ENCODE data around the gene C16orf89.

C16orf89 gene

DNA sequence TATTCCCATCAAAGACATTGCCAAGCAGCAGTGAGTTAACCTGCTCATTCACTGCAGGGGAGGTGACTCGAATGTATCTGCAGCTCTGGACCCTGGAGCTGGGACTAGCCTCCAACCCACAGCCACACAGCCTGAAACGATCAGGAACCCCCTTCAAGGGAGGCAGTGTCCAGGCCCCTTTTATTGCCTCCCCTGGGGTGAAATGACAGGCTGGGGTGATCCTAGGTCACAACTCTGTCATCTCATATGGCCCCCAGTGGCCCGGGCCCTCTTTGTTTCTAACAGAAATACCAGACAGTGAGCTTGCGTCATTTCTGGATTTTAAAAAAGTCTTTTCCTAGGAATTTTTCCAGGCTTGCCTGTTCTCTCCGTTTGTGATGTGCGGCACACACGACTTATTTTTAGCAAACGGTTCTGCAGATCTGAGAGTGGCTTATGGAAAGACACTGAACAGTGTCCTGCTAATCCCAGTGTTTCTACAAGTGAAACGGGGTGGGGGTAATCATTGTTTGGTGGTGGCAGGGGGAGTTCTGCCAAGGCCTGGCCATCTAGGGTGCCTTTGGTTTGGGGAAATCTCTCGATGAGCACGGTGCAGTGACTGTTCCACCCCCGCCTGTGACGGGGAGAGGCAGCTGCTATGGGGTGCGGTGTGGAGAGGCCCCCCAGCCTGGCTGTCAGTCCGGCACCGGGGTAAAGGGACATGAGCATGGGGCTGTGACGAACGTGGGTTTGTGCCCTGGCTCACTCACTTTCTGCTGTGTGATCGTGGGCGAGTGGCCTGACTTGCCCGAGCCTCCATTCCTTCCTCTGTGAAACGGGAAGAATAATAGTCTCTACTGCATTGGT lies 59.2 kb downstream of the C16orf89 start:
- no peaks in the 10 kb centered on the region for H3K36me3 ChIP-seq (ENCODE audit: control insufficient read depth, insufficient read depth, low read length)
- TF ChIP-seq, protein P1, sequence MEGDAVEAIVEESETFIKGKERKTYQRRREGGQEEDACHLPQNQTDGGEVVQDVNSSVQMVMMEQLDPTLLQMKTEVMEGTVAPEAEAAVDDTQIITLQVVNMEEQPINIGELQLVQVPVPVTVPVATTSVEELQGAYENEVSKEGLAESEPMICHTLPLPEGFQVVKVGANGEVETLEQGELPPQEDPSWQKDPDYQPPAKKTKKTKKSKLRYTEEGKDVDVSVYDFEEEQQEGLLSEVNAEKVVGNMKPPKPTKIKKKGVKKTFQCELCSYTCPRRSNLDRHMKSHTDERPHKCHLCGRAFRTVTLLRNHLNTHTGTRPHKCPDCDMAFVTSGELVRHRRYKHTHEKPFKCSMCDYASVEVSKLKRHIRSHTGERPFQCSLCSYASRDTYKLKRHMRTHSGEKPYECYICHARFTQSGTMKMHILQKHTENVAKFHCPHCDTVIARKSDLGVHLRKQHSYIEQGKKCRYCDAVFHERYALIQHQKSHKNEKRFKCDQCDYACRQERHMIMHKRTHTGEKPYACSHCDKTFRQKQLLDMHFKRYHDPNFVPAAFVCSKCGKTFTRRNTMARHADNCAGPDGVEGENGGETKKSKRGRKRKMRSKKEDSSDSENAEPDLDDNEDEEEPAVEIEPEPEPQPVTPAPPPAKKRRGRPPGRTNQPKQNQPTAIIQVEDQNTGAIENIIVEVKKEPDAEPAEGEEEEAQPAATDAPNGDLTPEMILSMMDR (IDR thresholded peaks at IDR 0.05; ENCODE audit: insufficient read depth, low read length, poor library complexity, severe bottlenecking), result no peak
- H3K4me3 ChIP-seq (replicated peaks; ENCODE audit: low read depth, low read length), result no peak overlapping the region
- no peaks in the 10 kb centered on the region; the same call in 1 of the 2 replicates for H3K27me3 ChIP-seq (replicated peaks; ENCODE audit: control insufficient read depth, insufficient read depth, low read length)
- DNase-seq (ENCODE audit: extremely low read depth, insufficient read length), result no peak

DNA sequence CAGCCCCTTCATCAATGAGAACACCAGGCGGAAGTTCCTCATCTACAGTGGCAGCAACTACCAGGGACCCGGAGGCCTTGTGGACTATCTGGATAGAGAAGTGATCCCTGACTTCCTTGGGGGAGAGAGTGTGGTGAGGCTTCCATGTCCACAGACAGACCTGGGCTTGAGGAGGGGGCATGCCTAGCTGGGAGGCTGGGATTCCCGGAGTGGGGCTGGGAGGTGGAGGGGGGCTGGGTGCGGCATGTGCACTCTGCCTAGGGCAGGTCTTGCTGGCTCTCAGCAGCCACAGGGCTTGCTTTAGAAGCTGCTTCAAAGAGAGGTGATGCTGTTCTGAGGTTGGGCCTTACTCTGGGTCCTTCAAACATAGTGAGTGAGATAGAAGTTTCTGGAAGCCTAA lies 59.8 kb downstream of the C16orf89 start:
- DNase-seq (ENCODE audit: extremely low read depth, insufficient read length), result no peak
- Histone ChIP-seq H3K4me3 (replicated peaks; ENCODE audit: low read depth, low read length) (no peak overlapping the region), H3K27me3 (replicated peaks; ENCODE audit: control insufficient read depth, insufficient read depth, low read length) (no peaks in the 10 kb centered on the region; the same call in 1 of the 2 replicates), H3K36me3 (ENCODE audit: control insufficient read depth, insufficient read depth, low read length) (no peaks in the 10 kb centered on the region)
- TF ChIP-seq, protein P1 (IDR thresholded peaks at IDR 0.05; ENCODE audit: insufficient read depth, low read length, poor library complexity, severe bottlenecking), result no peak

DNA sequence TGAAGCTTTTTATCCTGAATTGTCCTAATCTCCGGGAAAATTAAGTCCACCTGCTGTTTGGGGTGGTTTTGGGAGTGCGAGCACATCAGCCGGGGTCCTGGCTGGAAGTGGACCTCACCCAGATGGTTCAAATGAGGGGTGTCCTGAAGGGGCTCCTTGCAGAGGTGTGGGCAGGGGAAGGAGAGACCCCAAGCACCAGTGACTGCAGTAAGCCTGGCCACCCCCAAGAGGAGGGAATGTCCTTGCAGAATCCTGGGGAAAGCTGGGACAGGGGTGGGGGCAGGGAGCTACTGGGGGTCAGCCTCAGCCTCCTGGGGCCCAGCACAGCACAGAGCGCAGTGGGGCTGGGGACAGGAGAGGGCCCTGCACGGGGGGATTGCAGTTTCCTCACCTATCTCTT lies 61.4 kb downstream of the C16orf89 start:
- Histone ChIP-seq H3K27me3 (replicated peaks; ENCODE audit: control insufficient read depth, insufficient read depth, low read length) (no peaks in the 10 kb centered on the region; the same call in 1 of the 2 replicates), H3K36me3 (ENCODE audit: control insufficient read depth, insufficient read depth, low read length) (no peaks in the 10 kb centered on the region), H3K4me3 (replicated peaks; ENCODE audit: low read depth, low read length) (no peak overlapping the region)
- no peak for DNase-seq (ENCODE audit: extremely low read depth, insufficient read length)
- TF ChIP-seq, protein P1 (IDR thresholded peaks at IDR 0.05; ENCODE audit: insufficient read depth, low read length, poor library complexity, severe bottlenecking), result no peak

DNA sequence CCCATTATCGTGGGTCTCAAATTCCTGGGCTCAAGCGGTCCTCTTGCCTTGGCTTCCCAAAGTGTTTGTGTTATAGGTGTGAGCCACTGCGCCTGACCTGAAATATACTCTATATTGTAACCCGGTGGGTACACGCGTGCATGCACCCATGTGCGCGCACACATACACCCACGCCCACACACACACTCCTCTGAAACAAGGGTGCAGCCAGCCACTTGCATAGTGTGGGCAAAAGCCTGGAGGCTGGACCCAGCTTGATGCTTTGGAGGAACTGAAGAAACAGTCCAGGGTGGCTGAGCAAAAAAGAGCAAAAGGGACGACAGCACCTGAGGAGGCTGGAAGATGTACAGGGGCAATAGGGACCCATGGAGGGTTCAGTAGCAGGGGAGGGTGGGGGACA lies 61.9 kb downstream of the C16orf89 start:
- TF ChIP-seq, protein P1 (IDR thresholded peaks at IDR 0.05; ENCODE audit: insufficient read depth, low read length, poor library complexity, severe bottlenecking), result no peak
- Histone ChIP-seq H3K36me3 (ENCODE audit: control insufficient read depth, insufficient read depth, low read length) (no peaks in the 10 kb centered on the region), H3K27me3 (replicated peaks; ENCODE audit: control insufficient read depth, insufficient read depth, low read length) (no peaks in the 10 kb centered on the region; the same call in 1 of the 2 replicates), H3K4me3 (replicated peaks; ENCODE audit: low read depth, low read length) (no peak overlapping the region)
- DNase-seq (ENCODE audit: extremely low read depth, insufficient read length), result no peak

DNA sequence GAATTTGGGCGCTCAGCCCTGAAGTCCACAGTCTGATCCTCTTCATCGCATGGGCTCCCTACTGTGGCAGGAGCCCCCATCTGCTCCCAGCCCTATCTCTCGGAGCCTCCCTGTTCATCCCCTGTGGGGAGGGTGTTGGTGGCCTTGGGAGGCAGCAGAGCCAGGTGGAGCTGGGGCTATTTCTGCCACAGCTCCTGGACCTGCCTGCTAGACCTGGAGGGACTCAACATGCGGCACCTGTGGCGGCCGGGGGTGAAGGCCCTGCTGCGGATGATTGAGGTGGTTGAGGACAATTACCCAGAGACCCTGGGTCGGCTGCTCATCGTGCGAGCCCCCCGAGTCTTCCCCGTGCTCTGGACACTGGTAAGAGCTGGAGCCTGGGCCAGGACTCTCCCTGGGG lies 62.5 kb downstream of the C16orf89 start:
- Histone ChIP-seq H3K27me3 (replicated peaks; ENCODE audit: control insufficient read depth, insufficient read depth, low read length) (no peaks in the 10 kb centered on the region; the same call in 1 of the 2 replicates), H3K36me3 (ENCODE audit: control insufficient read depth, insufficient read depth, low read length) (no peaks in the 10 kb centered on the region), H3K4me3 (replicated peaks; ENCODE audit: low read depth, low read length) (no peak overlapping the region)
- TF ChIP-seq, protein P1 (IDR thresholded peaks at IDR 0.05; ENCODE audit: insufficient read depth, low read length, poor library complexity, severe bottlenecking), result no peak
- DNase-seq (ENCODE audit: extremely low read depth, insufficient read length), result no peak
